B cell (primary cell): ENCODE data around the gene SLC9A9.

Source experiments
- CTCF ChIP-seq: fragments of 200-600 bp; IDR thresholded peaks from one replicate; pipeline ENCODE4 v1.8.0; 2022; ENCODE audit warnings: antibody characterized with exemption, mild to moderate bottlenecking
- EZH2 ChIP-seq: IDR thresholded peaks from 2 replicates; pipeline ENCODE4 v1.6.1; 2012; ENCODE audit warnings: borderline replicate concordance, low read depth, mild to moderate bottlenecking, moderate library complexity, low read length; ENCODE audit not compliant: insufficient read depth, poor library complexity, severe bottlenecking

GRCh38 chr3:143847787-143848631, at the start of gene SLC9A9:
- TF ChIP-seq CTCF (no peak), EZH2 (no peak)
